HepG2 (cell line): ENCODE data around the gene TBC1D1. TPM values are rescaled to one million over a fixed set of nuclear protein-coding genes. Genes with fewer than 3 reads are reported as not detected.

Experiments
- ATAC-seq: fragments of 200-7000 bp; cut with Tn5 transposase; 3 replicates; pipeline ENCODE4 v1.9.1; 2020; ENCODE audit warnings: mild to moderate bottlenecking, moderate library complexity
- BruUV-seq: library from RNA; stranded (reverse); fragments of 400-500 nt; replicated peaks from 2 replicates; lab custom pipeline; 2021; lab: Mats Ljungman, UMichigan
- CTCF ChIA-PET: fragments of 300-600 bp; formaldehyde crosslinking; extraction: SDS; loops from one replicate; lab custom pipeline; 2021; ENCODE audit warnings: low total read pairs, inconsistent platforms, low intra/inter-chr PET ratio; lab: Yijun Ruan, JAX
- POLR2A ChIA-PET: fragments of 350-600 bp; sonication (Branson Sonifier 250); formaldehyde crosslinking; loops from one replicate; lab custom pipeline; 2020; ENCODE audit warnings: antibody characterized with exemption, inconsistent platforms; lab: Yijun Ruan, JAX
- DNase-seq: peaks from one replicate; pipeline ENCODE4 v3.0.0-alpha.2; 2015; ENCODE audit warnings: low spot score
- FAIRE-seq: peaks from 3 replicates; lab custom pipeline; 2011; peaks lifted over from hg19 to GRCh38; lab: Jason Lieb, UNC
- H2AFZ ChIP-seq: one replicate; pipeline ENCODE4 v1.6.1; 2011; ENCODE audit warnings: low read length, inconsistent platforms
- H3K27ac ChIP-seq: fragments of 300-600 bp; 3 replicates; pipeline ENCODE4 v1.8.0; 2011; ENCODE audit warnings: mixed run types, mild to moderate bottlenecking, mixed read lengths, low read length, inconsistent platforms; ENCODE audit not compliant: insufficient read depth; ENCODE audit errors: extremely low read length
- H3K27me3 ChIP-seq, 2 experiments: fragments of 200-600 bp in 1 of 2; 2 replicates in 1 of 2; 3 replicates in 1 of 2; pipeline versions ENCODE4 v1.6.0 to v1.8.0; 2011; ENCODE audit warnings: low read length in 2 of 2, mild to moderate bottlenecking in 2 of 2, moderate library complexity in 2 of 2, inconsistent platforms in 1 of 2; ENCODE audit not compliant: insufficient read depth in 2 of 2, control insufficient read depth in 1 of 2
- H3K36me3 ChIP-seq, 2 experiments: fragments of 200-600 bp in 1 of 2; replicated peaks in 1 of 2; 2 replicates in 1 of 2; 3 replicates in 1 of 2; pipeline versions ENCODE4 v1.5.1 to v1.8.0; 2011; ENCODE audit warnings: low read length in 2 of 2, inconsistent platforms in 1 of 2; ENCODE audit not compliant: insufficient read depth in 2 of 2, control insufficient read depth in 1 of 2
- H3K4me1 ChIP-seq: 2 replicates; pipeline ENCODE4 v1.5.1; 2012; ENCODE audit warnings: low read length, inconsistent platforms; ENCODE audit not compliant: insufficient read depth
- H3K4me2 ChIP-seq: 2 replicates; pipeline ENCODE4 v1.6.0; 2011; ENCODE audit warnings: low read depth, low read length, inconsistent platforms
- H3K4me3 ChIP-seq, 3 experiments: fragments of 200-600 bp in 1 of 3; sonication (generic), shearing (Covaris generic) in 1 of 3; replicated peaks in 1 of 3; 2 replicates each; pipeline ENCODE4 v1.5.1; 2011 to 2016; ENCODE audit warnings: low read length in 3 of 3, inconsistent platforms in 2 of 3, low read depth in 2 of 3, mild to moderate bottlenecking in 2 of 3, control low read depth in 1 of 3, mixed read lengths in 1 of 3; ENCODE audit not compliant: insufficient read depth in 1 of 3
- H3K79me2 ChIP-seq: one replicate; pipeline ENCODE4 v1.6.1; 2011; ENCODE audit warnings: low read length, inconsistent platforms; ENCODE audit not compliant: insufficient read depth
- H3K9ac ChIP-seq: 2 replicates; pipeline ENCODE4 v1.6.0; 2011; ENCODE audit warnings: mild to moderate bottlenecking, low read depth, low read length, inconsistent platforms; ENCODE audit not compliant: insufficient read depth
- H3K9me3 ChIP-seq: 2 replicates; pipeline ENCODE4 v1.5.1; 2012; ENCODE audit warnings: mild to moderate bottlenecking, low read length
- H4K20me1 ChIP-seq: 2 replicates; pipeline ENCODE4 v1.6.0; 2011; ENCODE audit warnings: inconsistent platforms, mild to moderate bottlenecking, low read length, moderate library complexity; ENCODE audit not compliant: insufficient read depth
- HIVEP1 ChIP-seq: sonication (generic); formaldehyde crosslinking; IDR thresholded peaks from 2 replicates; pipeline ENCODE4 v1.4.0; 2020; ENCODE audit warnings: mild to moderate bottlenecking, missing genetic modification reagents
- HNRNPK ChIP-seq: fragments of 200-400 bp; formaldehyde crosslinking; IDR thresholded peaks from 2 replicates; pipeline ENCODE4 v1.6.1; 2018; ENCODE audit warnings: low read length, low read depth, moderate library complexity, mild to moderate bottlenecking; ENCODE audit not compliant: poor library complexity, severe bottlenecking
- SP4 ChIP-seq: sonication (generic); formaldehyde crosslinking; IDR thresholded peaks from 2 replicates; pipeline ENCODE4 v1.8.1; 2023; ENCODE audit warnings: mild to moderate bottlenecking, missing genetic modification reagents
- ZFP90 ChIP-seq: sonication (generic); formaldehyde crosslinking; IDR thresholded peaks from 2 replicates; pipeline ENCODE4 v1.8.0; 2022; ENCODE audit warnings: missing genetic modification reagents, mild to moderate bottlenecking, inconsistent platforms, borderline replicate concordance
- ZKSCAN1 ChIP-seq: fragments of 150-350 bp; IDR thresholded peaks from 2 replicates; pipeline ENCODE4 v1.6.1; 2014; ENCODE audit warnings: low read length
- ZNF496 ChIP-seq: sonication (generic); formaldehyde crosslinking; IDR thresholded peaks from 2 replicates; pipeline ENCODE4 v1.8.1; 2023; ENCODE audit warnings: mild to moderate bottlenecking, moderate library complexity, missing genetic modification reagents; ENCODE audit not compliant: insufficient replicate concordance
- whole genome bisulfite sequencing: methylation state at CpG from one replicate; pipeline ENCODE4 v1.1.6; 2017; ENCODE audit warnings: low lambda C conversion rate; 5-methylcytosine and 5-hydroxymethylcytosine counted together
- in situ Hi-C: cut with HindIII; loops from 2 replicates; pipeline ENCODE4 v1.10.0; 2017; ENCODE audit warnings: low pct_unique_long_range_greater_than_20kb; ENCODE audit not compliant: extremely low pct_ligation_motif_present
- intact Hi-C: fragments of 100-400 bp; cut with micrococcal nuclease; formaldehyde crosslinking; loops from one replicate; pipeline ENCODE4 v1.10.0; 2022; ENCODE audit not compliant: unreplicated experiment
- polyA plus RNA-seq, 8 experiments: library from polyadenylated mRNA; depleted of rRNA in 3 of 8; stranded (reverse) in 7 of 8; unstranded in 1 of 8; fragments of >200 nt; fragmentation: Illumina TruSeq in 4 of 8; extraction: Trizol in 4 of 8; gene quantifications; 2 replicates each; pipeline versions ENCODE4 v1.2.1 to v1.2.3, GENCODE V29; 2011 to 2016; ENCODE audit warnings: low read depth in 4 of 8, missing spikeins in 1 of 8, mixed read lengths in 1 of 8; ENCODE audit not compliant: insufficient read depth in 1 of 8
- total RNA-seq, 5 experiments: library from RNA; depleted of rRNA; stranded (reverse); fragments of >200 nt; fragmentation: Illumina TruSeq; extraction: Trizol; gene quantifications; 2 replicates each; pipeline ENCODE4 v1.2.3, GENCODE V29; 2016; ENCODE audit warnings: low read depth in 1 of 5
- TF ChIP-seq, protein P1 (sequence below): sonication (generic); formaldehyde crosslinking; conservative IDR thresholded peaks from 2 replicates; pipeline ENCODE4 v1.5.0; 2020; ENCODE audit warnings: missing genetic modification reagents
- TF ChIP-seq, protein P2 (sequence below): sonication (generic); formaldehyde crosslinking; IDR thresholded peaks from 2 replicates; pipeline ENCODE4 v1.4.0; 2020; ENCODE audit warnings: missing genetic modification reagents, mild to moderate bottlenecking, borderline replicate concordance
- TF ChIP-seq, protein P3 (sequence below): sonication (generic); formaldehyde crosslinking; IDR thresholded peaks from 2 replicates; pipeline ENCODE4 v1.4.0; 2020; ENCODE audit warnings: mild to moderate bottlenecking, missing genetic modification reagents

TBC1D1 gene
- total and polyA plus RNA-seq, 2 of the 13 experiments (the other 11 are each of a cell fraction or from before 2014, with no cell fraction given), result 37.3 to 62.8 TPM

- POLR2A ChIA-PET, result no interaction called here
- no peak for FAIRE-seq
- TF ChIP-seq ZFP90 (CRISPR knock-in tag), result no peak
- TF ChIP-seq ZNF496 (CRISPR knock-in tag), result no peak
- TF ChIP-seq, protein P1, sequence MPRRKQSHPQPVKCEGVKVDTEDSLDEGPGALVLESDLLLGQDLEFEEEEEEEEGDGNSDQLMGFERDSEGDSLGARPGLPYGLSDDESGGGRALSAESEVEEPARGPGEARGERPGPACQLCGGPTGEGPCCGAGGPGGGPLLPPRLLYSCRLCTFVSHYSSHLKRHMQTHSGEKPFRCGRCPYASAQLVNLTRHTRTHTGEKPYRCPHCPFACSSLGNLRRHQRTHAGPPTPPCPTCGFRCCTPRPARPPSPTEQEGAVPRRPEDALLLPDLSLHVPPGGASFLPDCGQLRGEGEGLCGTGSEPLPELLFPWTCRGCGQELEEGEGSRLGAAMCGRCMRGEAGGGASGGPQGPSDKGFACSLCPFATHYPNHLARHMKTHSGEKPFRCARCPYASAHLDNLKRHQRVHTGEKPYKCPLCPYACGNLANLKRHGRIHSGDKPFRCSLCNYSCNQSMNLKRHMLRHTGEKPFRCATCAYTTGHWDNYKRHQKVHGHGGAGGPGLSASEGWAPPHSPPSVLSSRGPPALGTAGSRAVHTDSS (CRISPR knock-in tag), result no peak
- TF ChIP-seq, protein P2, sequence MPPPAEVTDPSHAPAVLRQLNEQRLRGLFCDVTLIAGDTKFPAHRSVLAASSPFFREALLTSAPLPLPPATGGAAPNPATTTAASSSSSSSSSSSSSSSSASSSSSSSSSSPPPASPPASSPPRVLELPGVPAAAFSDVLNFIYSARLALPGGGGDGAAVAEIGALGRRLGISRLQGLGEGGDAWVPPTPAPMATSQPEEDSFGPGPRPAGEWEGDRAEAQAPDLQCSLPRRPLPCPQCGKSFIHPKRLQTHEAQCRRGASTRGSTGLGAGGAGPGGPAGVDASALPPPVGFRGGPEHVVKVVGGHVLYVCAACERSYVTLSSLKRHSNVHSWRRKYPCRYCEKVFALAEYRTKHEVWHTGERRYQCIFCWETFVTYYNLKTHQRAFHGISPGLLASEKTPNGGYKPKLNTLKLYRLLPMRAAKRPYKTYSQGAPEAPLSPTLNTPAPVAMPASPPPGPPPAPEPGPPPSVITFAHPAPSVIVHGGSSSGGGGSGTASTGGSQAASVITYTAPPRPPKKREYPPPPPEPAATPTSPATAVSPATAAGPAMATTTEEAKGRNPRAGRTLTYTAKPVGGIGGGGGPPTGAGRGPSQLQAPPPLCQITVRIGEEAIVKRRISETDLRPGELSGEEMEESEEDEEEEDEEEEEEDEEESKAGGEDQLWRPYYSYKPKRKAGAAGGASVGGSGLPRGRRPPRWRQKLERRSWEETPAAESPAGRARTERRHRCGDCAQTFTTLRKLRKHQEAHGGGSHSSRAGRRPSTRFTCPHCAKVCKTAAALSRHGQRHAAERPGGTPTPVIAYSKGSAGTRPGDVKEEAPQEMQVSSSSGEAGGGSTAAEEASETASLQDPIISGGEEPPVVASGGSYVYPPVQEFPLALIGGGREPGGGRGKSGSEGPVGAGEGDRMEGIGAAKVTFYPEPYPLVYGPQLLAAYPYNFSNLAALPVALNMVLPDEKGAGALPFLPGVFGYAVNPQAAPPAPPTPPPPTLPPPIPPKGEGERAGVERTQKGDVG (CRISPR knock-in tag), result no peak
- no peak for TF ChIP-seq HIVEP1
- TF ChIP-seq, protein P3, sequence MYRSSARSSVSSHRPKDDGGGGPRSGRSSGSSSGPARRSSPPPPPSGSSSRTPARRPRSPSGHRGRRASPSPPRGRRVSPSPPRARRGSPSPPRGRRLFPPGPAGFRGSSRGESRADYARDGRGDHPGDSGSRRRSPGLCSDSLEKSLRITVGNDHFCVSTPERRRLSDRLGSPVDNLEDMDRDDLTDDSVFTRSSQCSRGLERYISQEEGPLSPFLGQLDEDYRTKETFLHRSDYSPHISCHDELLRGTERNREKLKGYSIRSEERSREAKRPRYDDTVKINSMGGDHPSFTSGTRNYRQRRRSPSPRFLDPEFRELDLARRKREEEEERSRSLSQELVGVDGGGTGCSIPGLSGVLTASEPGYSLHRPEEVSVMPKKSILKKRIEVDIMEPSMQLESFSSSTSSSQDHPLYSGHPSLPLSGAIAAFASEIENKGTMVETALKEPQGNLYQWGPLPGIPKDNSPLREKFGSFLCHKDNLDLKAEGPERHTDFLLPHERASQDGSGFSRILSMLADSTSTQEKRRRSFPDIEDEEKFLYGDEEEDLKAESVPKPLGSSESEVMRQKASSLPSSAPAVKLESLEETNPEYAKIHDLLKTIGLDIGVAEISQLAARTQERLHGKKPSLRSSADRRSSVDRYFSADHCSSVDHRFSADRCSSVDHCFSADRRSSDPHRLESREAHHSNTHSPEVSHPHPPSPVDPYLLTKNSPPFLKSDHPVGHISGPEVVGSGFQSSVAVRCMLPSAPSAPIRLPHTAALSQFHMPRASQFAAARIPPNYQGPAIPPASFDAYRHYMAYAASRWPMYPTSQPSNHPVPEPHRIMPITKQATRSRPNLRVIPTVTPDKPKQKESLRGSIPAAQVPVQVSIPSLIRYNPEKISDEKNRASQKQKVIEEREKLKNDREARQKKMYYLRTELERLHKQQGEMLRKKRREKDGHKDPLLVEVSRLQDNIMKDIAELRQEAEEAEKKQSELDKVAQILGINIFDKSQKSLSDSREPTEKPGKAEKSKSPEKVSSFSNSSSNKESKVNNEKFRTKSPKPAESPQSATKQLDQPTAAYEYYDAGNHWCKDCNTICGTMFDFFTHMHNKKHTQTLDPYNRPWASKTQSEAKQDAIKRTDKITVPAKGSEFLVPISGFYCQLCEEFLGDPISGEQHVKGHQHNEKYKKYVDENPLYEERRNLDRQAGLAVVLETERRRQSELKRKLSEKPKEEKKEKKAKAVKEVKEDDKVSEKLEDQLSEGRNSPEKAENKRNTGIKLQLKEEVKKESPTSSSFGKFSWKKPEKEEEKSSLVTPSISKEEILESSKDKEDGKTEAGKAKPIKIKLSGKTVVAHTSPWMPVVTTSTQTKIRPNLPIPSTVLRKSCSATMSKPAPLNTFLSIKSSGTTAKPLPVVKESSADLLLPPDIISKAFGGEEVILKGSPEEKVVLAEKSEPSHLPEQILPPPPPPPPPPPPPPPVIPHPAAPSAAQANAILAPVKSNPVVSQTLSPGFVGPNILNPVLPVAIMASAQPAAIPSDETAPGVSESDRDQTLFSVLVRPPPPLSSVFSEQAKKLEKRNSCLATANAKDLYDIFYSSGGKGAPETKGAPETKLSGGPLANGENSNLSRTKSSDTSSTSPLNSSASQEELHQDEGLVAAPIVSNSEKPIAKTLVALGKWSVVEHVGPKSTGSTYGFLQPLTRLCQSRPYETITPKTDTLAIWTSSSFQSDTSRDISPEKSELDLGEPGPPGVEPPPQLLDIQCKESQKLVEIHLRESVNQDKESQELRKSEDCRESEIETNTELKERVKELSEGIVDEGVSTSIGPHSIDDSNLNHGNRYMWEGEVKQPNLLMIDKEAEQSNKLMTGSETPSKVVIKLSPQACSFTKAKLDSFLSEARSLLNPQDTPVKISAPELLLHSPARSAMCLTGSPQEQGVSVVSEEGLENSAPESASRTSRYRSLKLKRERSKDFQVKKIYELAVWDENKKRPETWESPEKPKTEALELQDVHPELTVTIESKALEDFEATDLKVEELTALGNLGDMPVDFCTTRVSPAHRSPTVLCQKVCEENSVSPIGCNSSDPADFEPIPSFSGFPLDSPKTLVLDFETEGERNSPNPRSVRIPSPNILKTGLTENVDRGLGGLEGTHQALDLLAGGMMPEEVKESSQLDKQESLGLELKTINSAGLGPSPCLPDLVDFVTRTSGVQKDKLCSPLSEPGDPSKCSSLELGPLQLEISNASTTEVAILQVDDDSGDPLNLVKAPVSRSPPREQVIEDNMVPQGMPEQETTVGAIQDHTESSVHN, result no peak
- TF ChIP-seq SP4, result no peak
- TF ChIP-seq ZKSCAN1, result no peak
- TF ChIP-seq HNRNPK, result no peak
Measured at GRCh38 chr4:37948542-37948941, 57.7 kb downstream of the TBC1D1 start.

More at GRCh38 chr4:37948542-37948941, 57.7 kb downstream of the TBC1D1 start:
- Histone ChIP-seq H3K4me2 (no peak overlapping the region), H3K79me2 (no peaks in the 10 kb centered on the region), H3K9me3 (no peaks in the 10 kb centered on the region), H3K27me3 (no peaks in the 10 kb centered on the region; a peak in 1 of 5 replicates), H3K4me3 (no peak overlapping the region), H3K4me1 (peaks cover 30% of the 10 kb centered on the region), H3K36me3 (no peaks in the 10 kb centered on the region), H3K27ac (no peak overlapping the region), H4K20me1 (no peaks in the 10 kb centered on the region), H2AFZ (no peak overlapping the region), H3K9ac (no peak overlapping the region)
- intact Hi-C loops, result no loop called here
- no peak for ATAC-seq
- BruUV-seq, result no TSS peak
- DNase-seq, result no peak
- CTCF ChIA-PET, result no interaction called here
- in situ Hi-C loops, result no loop called here
- 34% methylated on average over 4 of the region's 4 CpGs for WGBS
